HG03097 (cell line): Measurements from ENCODE around the gene GLIPR2.
A peak's percentile ranks its signal among the peaks of the same experiment; 100 is the strongest.

Experiments
- ATAC-seq: cut with Tn5 transposase; IDR thresholded peaks from one replicate; pipeline ENCODE4 v1.9.1; 2021; ENCODE audit not compliant: unreplicated experiment, low FRiP score

The GLIPR2 gene

DNA sequence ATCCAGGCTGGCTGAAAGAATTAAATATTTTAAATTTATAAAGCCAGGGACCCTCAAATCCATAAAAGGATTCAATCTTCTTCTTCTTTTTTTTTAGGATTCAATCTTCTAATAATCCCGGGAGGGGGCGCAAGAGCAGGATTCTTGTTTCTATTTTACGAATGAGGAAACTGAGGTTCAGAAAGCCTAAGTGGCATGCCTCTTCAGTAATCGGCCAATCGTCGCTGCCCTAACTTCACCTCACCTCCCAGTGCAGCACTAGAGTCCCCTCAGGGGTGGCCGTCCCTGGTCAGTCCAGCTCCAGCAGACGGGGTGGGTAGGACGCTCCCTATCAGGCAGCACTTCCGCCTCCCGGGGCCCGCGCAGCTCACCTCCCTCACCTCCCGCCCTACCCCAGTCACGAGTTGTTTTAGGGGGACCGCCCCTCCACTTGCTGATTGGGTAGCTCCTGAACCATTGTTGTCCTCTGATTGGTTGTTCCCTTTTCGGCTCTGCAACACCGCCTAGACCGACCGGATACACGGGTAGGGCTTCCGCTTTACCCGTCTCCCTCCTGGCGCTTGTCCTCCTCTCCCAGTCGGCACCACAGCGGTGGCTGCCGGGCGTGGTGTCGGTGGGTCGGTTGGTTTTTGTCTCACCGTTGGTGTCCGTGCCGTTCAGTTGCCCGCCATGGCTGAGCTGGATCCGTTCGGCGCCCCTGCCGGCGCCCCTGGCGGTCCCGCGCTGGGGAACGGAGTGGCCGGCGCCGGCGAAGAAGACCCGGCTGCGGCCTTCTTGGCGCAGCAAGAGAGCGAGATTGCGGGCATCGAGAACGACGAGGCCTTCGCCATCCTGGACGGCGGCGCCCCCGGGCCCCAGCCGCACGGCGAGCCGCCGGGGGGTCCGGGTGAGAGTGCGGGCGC lies 54.1 kb downstream of the GLIPR2 start, which contains the start of gene CLTA:
TSS of gene CLTA (plus strand) at position 534 of the 902 bp plus-strand sequence. CDS start at position 670, 136 bp downstream.
- peak; percentile 89 for ATAC-seq

DNA sequence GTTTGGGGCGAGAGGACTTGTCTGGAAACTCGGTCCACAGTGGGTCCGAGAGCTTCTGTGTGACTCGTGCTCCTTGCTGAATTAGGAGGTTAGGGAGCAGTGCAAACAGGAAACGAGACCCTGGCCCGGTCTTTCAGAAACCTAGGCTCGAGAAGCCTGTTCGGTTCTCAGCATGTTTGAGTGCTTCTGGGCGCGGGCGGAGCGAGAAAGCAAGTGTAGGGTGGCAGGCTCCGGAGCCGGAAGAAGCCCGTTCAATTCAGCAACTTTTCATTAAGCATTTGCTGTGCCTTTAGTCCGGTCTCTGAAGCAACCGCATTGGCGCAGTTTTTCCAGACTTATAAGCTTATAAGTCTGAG lies 54.7 kb downstream of the GLIPR2 start:
- peak; percentile 8 for ATAC-seq

DNA sequence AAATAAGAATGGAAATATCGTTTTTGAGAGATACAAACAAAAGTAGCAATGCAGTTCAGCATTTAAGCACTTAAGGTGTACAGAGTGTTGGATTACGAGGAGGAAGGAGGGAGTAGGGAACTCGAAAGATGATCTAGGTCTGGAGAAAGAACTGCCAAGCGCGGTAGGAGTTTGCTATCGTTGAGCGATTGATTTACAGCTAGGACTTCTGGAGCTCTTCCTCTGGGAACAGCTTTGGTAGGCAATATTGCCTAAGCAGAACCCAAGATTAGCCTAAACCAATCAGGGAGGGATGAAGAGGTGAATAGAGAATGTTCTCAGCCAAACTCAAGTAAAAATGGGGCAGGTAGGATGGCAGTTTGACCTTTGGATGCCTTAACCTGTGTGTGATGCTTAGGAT lies 55.2 kb downstream of the GLIPR2 start:
- ATAC-seq = no peak

DNA sequence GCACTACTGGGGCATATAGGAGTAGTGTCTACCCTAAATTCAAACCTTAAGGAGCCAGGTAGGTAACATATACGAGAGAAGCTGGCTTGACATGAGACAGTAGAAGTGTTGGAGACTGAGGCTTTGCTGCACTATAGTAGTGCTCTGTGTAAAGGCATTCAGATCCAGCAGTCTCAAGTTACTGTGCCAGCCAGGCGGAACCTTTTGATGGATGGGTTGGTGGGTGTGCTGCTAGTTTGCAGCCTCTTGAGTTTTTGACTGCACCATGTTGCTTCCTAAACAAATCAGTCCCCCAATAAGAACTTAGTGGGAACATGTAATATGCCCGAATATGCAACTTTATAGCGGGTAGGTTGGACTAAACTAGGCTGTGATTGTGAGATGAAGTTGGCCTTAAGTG lies 55.7 kb downstream of the GLIPR2 start:
- ATAC-seq = no peak

DNA sequence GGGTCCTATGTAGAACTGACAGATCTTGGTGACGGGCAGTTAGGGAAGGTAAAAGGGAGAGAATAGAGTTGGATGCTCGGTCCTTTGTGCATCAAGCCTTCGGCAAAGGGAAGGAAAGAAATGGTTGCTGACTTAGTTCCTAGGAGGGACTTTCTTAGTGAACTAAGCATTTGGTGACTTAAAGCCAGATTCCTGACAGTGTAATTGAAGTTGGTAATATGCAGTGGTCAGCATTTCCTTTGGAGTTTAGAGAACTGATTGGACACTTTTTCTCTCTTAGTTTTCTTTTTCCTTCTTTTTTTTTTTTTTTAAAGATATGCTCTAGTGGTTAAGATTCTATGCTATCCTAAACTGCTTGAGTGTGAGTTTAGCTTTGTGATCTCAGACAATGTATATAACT lies 56.5 kb downstream of the GLIPR2 start:
- no peak for ATAC-seq

DNA sequence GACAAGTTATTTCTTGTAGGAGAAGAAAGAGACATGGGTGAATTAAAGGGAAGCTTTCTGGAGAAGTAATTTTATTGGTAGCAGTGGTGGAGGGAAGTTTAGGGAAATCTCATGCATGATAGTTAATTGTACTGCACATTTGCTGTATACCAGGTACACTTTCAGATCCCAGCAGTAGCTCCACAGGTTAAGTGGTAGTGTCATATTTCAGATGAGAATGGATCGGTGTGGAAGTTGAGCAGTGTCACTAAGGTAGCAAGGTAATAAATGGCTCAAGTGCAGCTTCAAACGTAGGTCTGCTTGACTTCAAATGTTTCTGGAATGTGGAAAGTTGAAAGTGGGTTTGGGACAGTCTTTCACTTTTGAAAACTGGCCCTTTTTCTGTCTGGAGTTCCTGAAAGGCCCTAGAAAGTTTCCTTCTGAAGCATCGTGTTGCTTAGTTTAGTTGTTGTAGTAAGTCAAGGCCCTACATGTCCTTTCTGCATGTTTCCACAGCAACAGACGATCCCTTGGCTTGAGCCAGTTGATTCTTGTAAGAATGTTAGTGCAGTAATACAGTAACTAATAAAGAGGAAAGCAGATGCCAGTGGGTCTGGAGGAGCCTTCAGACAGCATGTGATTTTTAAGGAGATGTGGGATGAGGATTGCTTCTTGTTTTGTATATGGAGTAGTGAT lies 57.9 kb downstream of the GLIPR2 start:
- ATAC-seq = no peak

DNA sequence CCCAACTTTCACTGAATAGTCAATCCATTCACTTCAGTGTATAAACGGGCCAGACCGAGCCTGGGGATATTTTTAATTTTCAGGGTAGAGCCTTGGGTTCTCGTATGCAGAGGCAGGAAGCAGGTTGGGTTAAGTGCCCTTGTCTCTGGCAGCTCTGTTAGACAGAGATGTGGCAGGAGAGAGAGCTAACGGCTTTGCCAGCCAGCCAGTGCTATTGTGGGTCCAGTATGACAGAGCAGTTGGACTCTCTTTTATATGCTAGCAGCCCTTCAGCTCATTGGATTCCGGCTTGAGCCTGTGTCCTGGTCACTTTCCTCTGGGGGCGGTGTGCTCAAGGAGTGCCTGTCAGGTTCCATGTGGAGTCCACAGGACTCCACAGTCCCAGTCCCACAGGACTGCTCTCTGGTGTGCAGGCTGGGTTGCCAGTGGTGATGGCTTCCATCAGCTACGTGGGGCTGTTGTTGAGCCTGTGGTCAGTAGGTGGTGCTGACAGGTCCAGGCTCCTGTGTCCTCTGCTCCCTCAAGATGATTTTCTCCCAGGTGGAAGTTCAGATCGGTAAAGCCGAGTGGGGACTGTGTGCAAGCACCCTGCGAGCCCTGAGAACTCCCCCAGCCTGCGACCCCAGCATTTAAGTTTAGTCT lies 68.5 kb downstream of the GLIPR2 start:
- ATAC-seq = no peak

DNA sequence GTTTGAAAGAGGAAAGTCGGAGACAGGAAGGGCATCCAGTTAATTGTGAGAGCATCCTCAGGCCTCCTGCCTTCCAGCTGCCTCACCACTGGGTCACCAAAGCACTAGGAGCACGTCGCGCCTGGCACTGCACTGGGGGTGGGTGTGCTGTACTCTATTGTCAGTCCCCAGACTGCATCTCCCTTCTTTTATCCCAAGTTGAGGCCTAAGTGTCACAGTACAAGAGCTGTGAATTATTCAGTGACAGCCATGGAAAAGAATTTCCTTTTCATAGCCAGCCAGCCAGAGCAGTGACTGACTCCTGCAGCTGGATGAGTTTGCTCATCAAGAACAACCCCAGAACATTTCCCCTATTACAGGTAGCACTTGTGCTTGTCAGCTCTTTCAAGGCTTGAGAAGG lies 70.5 kb downstream of the GLIPR2 start:
- ATAC-seq = no peak

DNA sequence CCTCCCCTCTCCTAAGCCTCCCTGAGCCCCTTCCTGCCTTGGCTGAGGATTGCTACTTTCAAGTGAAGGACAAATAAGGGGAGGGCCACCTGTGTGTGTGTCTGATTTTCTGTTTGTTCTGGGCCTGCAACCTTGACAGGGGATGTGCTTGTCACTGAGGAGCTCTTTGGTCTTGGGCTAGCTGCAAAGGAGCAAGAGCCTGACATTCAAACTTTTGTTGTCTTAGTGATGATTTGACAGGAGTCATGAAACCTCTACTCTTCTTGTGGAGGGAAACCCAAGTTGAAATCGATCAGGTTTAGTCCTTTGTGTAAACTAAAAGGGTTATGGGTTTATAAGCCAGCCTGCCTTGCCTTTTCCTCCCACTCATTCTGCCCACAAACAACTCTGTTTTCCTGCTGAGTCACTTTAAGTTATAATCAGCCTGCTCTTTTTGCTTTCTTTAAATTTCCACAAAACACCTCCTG lies 71.0 kb downstream of the GLIPR2 start:
- no peak for ATAC-seq

DNA sequence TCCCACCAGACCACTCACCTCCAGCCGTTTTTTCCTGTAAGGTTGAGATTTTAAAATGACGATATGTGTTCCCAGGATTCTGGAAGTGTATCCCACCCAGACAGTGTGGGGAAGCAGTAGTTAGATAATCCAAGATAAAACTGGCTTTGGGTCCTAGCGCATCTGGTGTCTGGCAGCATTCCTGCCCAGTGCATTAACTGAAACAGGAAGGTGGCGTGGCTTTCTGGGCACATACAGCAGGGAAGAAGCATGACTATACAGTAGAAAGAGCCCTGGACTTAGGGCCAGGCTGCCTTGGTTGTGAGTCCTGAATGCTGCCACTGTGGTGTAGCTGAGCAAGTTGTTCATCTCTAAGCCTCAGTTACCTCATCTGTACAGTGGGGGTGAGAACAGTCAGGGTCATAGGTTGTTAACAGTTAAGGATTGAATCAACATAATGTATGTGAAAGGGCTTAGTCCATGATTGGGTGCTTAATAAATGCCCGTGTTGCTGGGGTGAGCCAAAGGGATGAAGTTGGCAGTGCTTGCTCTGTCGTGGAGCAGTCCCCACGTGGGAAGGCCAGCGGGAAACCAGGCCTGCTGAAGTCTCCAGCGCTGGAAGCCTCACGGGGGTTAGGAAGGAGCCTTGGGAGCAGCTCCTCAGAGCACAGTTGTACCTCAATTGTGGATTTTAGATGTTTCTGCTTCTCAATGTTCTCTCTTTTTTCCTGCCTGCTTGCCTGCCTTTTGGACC lies 72.2 kb downstream of the GLIPR2 start:
- ATAC-seq = no peak

DNA sequence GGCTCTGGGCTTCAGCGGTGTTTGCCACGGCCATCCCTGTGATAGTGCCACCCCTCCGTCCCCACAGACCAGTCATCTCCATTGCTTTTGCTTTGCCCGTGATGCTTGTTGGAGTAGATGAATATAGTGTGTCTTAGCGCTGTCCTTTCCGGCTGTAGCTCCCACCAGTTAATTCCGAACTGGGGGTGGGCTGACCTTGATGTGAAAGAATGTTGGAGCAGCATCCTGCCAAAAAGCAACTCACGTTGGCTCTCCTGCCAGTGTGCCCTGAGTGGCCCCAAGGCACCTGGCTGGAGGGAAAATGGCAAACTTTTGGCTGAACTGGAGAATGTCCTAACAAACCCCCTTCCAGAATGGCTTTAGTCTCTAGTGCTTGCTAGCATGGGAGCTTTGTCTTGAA lies 74.2 kb downstream of the GLIPR2 start:
- no peak for ATAC-seq

DNA sequence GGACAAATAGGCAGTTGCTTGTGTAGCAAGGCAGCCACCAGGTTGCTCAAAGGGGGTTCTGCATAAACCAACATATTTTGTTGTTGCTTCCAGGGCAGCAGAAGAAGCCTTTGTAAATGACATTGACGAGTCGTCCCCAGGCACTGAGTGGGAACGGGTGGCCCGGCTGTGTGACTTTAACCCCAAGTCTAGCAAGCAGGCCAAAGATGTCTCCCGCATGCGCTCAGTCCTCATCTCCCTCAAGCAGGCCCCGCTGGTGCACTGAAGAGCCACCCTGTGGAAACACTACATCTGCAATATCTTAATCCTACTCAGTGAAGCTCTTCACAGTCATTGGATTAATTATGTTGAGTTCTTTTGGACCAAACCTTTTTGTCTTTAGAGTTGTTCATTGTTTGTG lies 75.0 kb downstream of the GLIPR2 start:
- ATAC-seq = no peak

DNA sequence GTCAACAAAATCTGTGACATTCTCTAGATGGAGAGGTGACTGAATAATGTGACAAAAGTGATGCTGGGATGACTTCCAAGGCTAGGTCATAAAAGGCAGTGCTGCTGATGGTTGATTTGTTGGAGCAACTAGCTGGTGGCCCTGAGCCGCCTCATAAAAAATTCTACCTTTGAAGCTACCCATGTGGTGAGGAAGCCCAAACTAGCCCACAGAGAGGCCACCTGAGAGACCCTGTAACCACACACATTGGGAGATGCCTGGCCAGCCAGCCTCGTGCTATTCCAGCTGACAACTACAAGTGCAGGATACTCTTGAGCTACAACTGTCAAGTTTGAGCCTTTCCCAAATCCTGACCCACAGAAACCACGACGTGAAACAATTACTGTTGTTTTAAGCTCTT lies 76.9 kb downstream of the GLIPR2 start:
- no peak for ATAC-seq
